ENCODE results near the gene CUX1. TPM values are rescaled to one million over a fixed set of nuclear protein-coding genes. Genes with fewer than 3 reads are reported as not detected.

Gene CUX1
- total RNA-seq, 1 experiment from 2014 or later, result 53.5 TPM

- H3T11ph ChIP-seq (ENCODE audit: low read length), result no peak overlapping the region
- no peak overlapping the region for H3K18ac ChIP-seq (ENCODE audit: insufficient read length, low read depth, low read length)
- H3K23ac ChIP-seq (ENCODE audit: insufficient read length, low read depth, low read length), result no peak overlapping the region
- no peak overlapping the region for H4K8ac ChIP-seq (replicated peaks; ENCODE audit: insufficient read length, low read depth, low read length)
- H2AFZ ChIP-seq (ENCODE audit: low read length), result no peak overlapping the region
- Mint-ChIP-seq H3K4me1 (peaks cover 57 to 70% of the 10 kb centered on the region in 2 experiments), H3K4me3 (no peak overlapping the region), H3K27me3 (ENCODE audit: low read depth) (no peaks in the 10 kb centered on the region), H3K27ac (peak overlapping the region in 2 of 3 experiments; percentile 20 to 98; a peak in 3 of 7 replicates), H3K9me3 (no peaks in the 10 kb centered on the region), H3K36me3 (ENCODE audit: insufficient read depth in 1 of 3, low read depth in 3 of 3) (peaks cover 0 to 2% (median 0%) of the 10 kb centered on the region in 3 experiments; a peak in 2 of 7 replicates)
- TF ChIP-seq, protein P1, sequence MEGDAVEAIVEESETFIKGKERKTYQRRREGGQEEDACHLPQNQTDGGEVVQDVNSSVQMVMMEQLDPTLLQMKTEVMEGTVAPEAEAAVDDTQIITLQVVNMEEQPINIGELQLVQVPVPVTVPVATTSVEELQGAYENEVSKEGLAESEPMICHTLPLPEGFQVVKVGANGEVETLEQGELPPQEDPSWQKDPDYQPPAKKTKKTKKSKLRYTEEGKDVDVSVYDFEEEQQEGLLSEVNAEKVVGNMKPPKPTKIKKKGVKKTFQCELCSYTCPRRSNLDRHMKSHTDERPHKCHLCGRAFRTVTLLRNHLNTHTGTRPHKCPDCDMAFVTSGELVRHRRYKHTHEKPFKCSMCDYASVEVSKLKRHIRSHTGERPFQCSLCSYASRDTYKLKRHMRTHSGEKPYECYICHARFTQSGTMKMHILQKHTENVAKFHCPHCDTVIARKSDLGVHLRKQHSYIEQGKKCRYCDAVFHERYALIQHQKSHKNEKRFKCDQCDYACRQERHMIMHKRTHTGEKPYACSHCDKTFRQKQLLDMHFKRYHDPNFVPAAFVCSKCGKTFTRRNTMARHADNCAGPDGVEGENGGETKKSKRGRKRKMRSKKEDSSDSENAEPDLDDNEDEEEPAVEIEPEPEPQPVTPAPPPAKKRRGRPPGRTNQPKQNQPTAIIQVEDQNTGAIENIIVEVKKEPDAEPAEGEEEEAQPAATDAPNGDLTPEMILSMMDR (conservative IDR thresholded peaks at IDR 0.05), result no peak
- H3K56ac ChIP-seq (ENCODE audit: insufficient read length, low read depth, low read length), result no peak overlapping the region
- H3K14ac ChIP-seq (ENCODE audit: insufficient read depth, low read length), result no peak overlapping the region
- no peak overlapping the region for H3K4me2 ChIP-seq (ENCODE audit: insufficient read depth, insufficient read length, low read length)
- no peak overlapping the region for H4K91ac ChIP-seq (ENCODE audit: insufficient read length, low read depth, low read length)
- H2BK12ac ChIP-seq (ENCODE audit: insufficient read length, low read depth, low read length), result no peak overlapping the region
- DNase-seq, result no peak
- H3K79me1 ChIP-seq (ENCODE audit: insufficient read depth, low read depth, low read length, poor library complexity, severe bottlenecking), result peaks cover 1% of the 10 kb centered on the region
- H2BK20ac ChIP-seq (ENCODE audit: low read depth, low read length, poor library complexity, severe bottlenecking), result no peak overlapping the region
- WGBS (ENCODE audit: extremely low coverage, insufficient read length, low lambda C conversion rate), result no CpG with 5 or more reads among the region's 9 CpGs
- H2BK120ac ChIP-seq (ENCODE audit: low read depth, low read length, poor library complexity, severe bottlenecking), result no peak overlapping the region
- H3K27ac ChIP-seq (ENCODE audit: insufficient read length, low read depth, low read length), result no peak overlapping the region
- no peak overlapping the region for H3K9ac ChIP-seq (ENCODE audit: extremely low read depth, insufficient read length, low read length)
- peaks cover 20% of the 10 kb centered on the region for H3K4me1 ChIP-seq (ENCODE audit: insufficient read depth, low read length)
- H4K20me1 ChIP-seq (ENCODE audit: control insufficient read depth, insufficient read depth, insufficient read length), result peaks cover 2% of the 10 kb centered on the region
- H2AK5ac ChIP-seq (ENCODE audit: insufficient read length, low read length), result no peak overlapping the region
- H2BK5ac ChIP-seq (ENCODE audit: insufficient read length, low read length), result no peak overlapping the region
- H3K23me2 ChIP-seq (ENCODE audit: insufficient read length, low read depth, low read length, poor library complexity, severe bottlenecking), result no peaks in the 10 kb centered on the region
- H4K5ac ChIP-seq (ENCODE audit: insufficient read length, low read depth, low read length), result no peak overlapping the region
- no peaks in the 10 kb centered on the region for H3K9me3 ChIP-seq (ENCODE audit: control insufficient read depth, low read depth, low read length)
- no peak overlapping the region for H2BK15ac ChIP-seq (ENCODE audit: low read depth, low read length)
- H3K27me3 ChIP-seq (ENCODE audit: insufficient read depth, low read length), result no peaks in the 10 kb centered on the region
- no peak overlapping the region for H3K4ac ChIP-seq (ENCODE audit: low read depth, low read length)
- H3K79me2 ChIP-seq (ENCODE audit: insufficient read depth, low read length), result peaks cover 30% of the 10 kb centered on the region; the same call in 1 of the 2 replicates
Measured at GRCh38 chr7:101871351-101871750, 53.9 kb downstream of the CUX1 start.

Measured in H9 (cell line).